SK-N-SH (cell line): ENCODE data around the gene NEURL2. TPM values are rescaled to one million over a fixed set of nuclear protein-coding genes. Genes with fewer than 3 reads are reported as not detected.
A peak's percentile ranks its signal among the peaks of the same experiment; 100 is the strongest.

ENCODE experiments used
- CTCF ChIA-PET: fragments of 300-600, 350-600 bp; formaldehyde crosslinking; extraction: SDS; loops from one replicate; lab custom pipeline; 2021; lab: Yijun Ruan, JAX
- POLR2A ChIA-PET: fragments of 350-600 bp; sonication (Branson Sonifier 250); formaldehyde crosslinking; extraction: SDS; loops from one replicate; lab custom pipeline; 2020; ENCODE audit warnings: antibody characterized with exemption, inconsistent platforms; lab: Yijun Ruan, JAX
- DNase-seq: peaks from one replicate; pipeline ENCODE4 v3.0.0; 2012
- H2AFZ ChIP-seq: fragments of 200-600 bp; sonication (generic); 2 replicates; pipeline ENCODE4 v1.8.1; 2016; ENCODE audit warnings: antibody characterized with exemption, mild to moderate bottlenecking, low read depth
- H3F3A ChIP-seq: fragments of 200-600 bp; sonication (generic); replicated peaks from 2 replicates; pipeline ENCODE3; 2016; ENCODE audit warnings: antibody characterized with exemption, mild to moderate bottlenecking; ENCODE audit not compliant: insufficient read depth
- H3K27ac ChIP-seq, 2 experiments: fragments of 200-500 bp in 1 of 2; fragments of 200-600 bp in 1 of 2; sonication (Bioruptor generic) in 1 of 2; sonication (generic), shearing (Covaris generic) in 1 of 2; 2 replicates each; pipeline versions ENCODE4 v1.5.1 to v1.6.1; 2014 to 2016; ENCODE audit warnings: low read depth in 2 of 2, inconsistent platforms in 1 of 2, low read length in 1 of 2, mild to moderate bottlenecking in 1 of 2, mixed read lengths in 1 of 2
- H3K27me3 ChIP-seq: fragments of 200-600 bp; sonication (generic), shearing (Covaris generic); 2 replicates; pipeline ENCODE4 v1.6.1; 2016; ENCODE audit warnings: mixed run types; ENCODE audit not compliant: insufficient read depth
- H3K36me3 ChIP-seq, 2 experiments: fragments of 200-500 bp in 1 of 2; fragments of 200-600 bp in 1 of 2; sonication (Bioruptor generic) in 1 of 2; sonication (generic) in 1 of 2; replicated peaks in 1 of 2; 2 replicates each; pipeline versions ENCODE3 to v1.5.1; 2014 to 2016; ENCODE audit warnings: low read length in 1 of 2, mild to moderate bottlenecking in 1 of 2; ENCODE audit not compliant: insufficient read depth in 2 of 2, control insufficient read depth in 1 of 2
- H3K4me1 ChIP-seq, 2 experiments: fragments of 200-500 bp in 1 of 2; fragments of 200-600 bp in 1 of 2; sonication (Bioruptor generic) in 1 of 2; sonication (generic), shearing (Covaris generic) in 1 of 2; 2 replicates each; pipeline versions ENCODE4 v1.5.1 to v1.6.1; 2014 to 2016; ENCODE audit warnings: low read depth in 1 of 2, low read length in 1 of 2, mixed run types in 1 of 2; ENCODE audit not compliant: insufficient read depth in 2 of 2, control insufficient read depth in 1 of 2
- H3K4me2 ChIP-seq: fragments of 200-600 bp; sonication (generic), shearing (Covaris generic); 2 replicates; pipeline ENCODE4 v1.6.1; 2017; ENCODE audit warnings: mixed run types
- H3K4me3 ChIP-seq, 2 experiments: fragments of 200-500 bp in 1 of 2; fragments of 200-600 bp in 1 of 2; sonication (Bioruptor generic) in 1 of 2; sonication (generic), shearing (Covaris generic) in 1 of 2; 2 replicates each; pipeline versions ENCODE4 v1.5.1 to v1.8.1; 2014 to 2016; ENCODE audit warnings: low read depth in 2 of 2, inconsistent platforms in 1 of 2, low read length in 1 of 2, mild to moderate bottlenecking in 1 of 2, mixed read lengths in 1 of 2, moderate library complexity in 1 of 2
- H3K79me2 ChIP-seq: fragments of 200-600 bp; sonication (generic); 2 replicates; pipeline ENCODE4 v1.8.1; 2017; ENCODE audit warnings: mild to moderate bottlenecking; ENCODE audit not compliant: insufficient read depth
- H3K9ac ChIP-seq: fragments of 200-600 bp; sonication (generic); 2 replicates; pipeline ENCODE4 v1.6.1; 2017; ENCODE audit warnings: mixed run types
- H3K9me2 ChIP-seq: fragments of 200-600 bp; sonication (generic); 2 replicates; pipeline ENCODE4 v1.6.1; 2017; ENCODE audit warnings: mixed run types
- H3K9me3 ChIP-seq: fragments of 200-600 bp; sonication (generic); 2 replicates; pipeline ENCODE4 v1.6.1; 2017; ENCODE audit warnings: mixed run types, mild to moderate bottlenecking, moderate library complexity
- H4K20me1 ChIP-seq: fragments of 200-600 bp; sonication (generic); 2 replicates; pipeline ENCODE4 v1.6.1; 2017; ENCODE audit warnings: mild to moderate bottlenecking, mixed run types; ENCODE audit not compliant: insufficient read depth
- CHD2 ChIP-seq: fragments of 150-350 bp; IDR thresholded peaks from 2 replicates; pipeline ENCODE4 v1.6.1; 2018; ENCODE audit warnings: low read length; ENCODE audit not compliant: partially characterized antibody
- ELF1 ChIP-seq: IDR thresholded peaks from 2 replicates; pipeline ENCODE4 v1.4.0; 2012
- EZH2phosphoT487 ChIP-seq: fragments of 200-600 bp; sonication (generic); IDR thresholded peaks from 2 replicates; pipeline ENCODE4 v1.6.1; 2017; ENCODE audit warnings: low read depth, mixed run types, mild to moderate bottlenecking, antibody characterized with exemption, moderate library complexity, borderline replicate concordance
- FOSL2 ChIP-seq: IDR thresholded peaks from 2 replicates; pipeline ENCODE4 v1.4.0; 2012; ENCODE audit warnings: low read depth, mild to moderate bottlenecking, moderate library complexity, borderline replicate concordance
- FOXJ3 ChIP-seq: sonication (generic); formaldehyde crosslinking; IDR thresholded peaks from 2 replicates; pipeline ENCODE4 v1.5.1; 2020; ENCODE audit warnings: mild to moderate bottlenecking, missing genetic modification reagents
- GATA2 ChIP-seq: sonication (generic); formaldehyde crosslinking; IDR thresholded peaks from 2 replicates; pipeline ENCODE4 v1.5.0; 2020; ENCODE audit warnings: mild to moderate bottlenecking, missing genetic modification reagents
- JUND ChIP-seq: IDR thresholded peaks from 2 replicates; pipeline ENCODE4 v1.4.0; 2012
- MEF2A ChIP-seq: IDR thresholded peaks from 2 replicates; pipeline ENCODE4 v1.4.0; 2012; ENCODE audit warnings: low read depth, borderline replicate concordance
- MXI1 ChIP-seq: IDR thresholded peaks from 2 replicates; pipeline ENCODE4 v1.6.1; 2012; ENCODE audit warnings: mild to moderate bottlenecking, low read depth, low read length, improper control_type of control experiment
- NRF1 ChIP-seq: IDR thresholded peaks from 2 replicates; pipeline ENCODE4 v1.6.1; 2012; ENCODE audit warnings: low read depth, mild to moderate bottlenecking, low read length
- RAD21 ChIP-seq: IDR thresholded peaks from 2 replicates; pipeline ENCODE4 v1.6.1; 2012; ENCODE audit warnings: mild to moderate bottlenecking, low read length
- RCOR1 ChIP-seq: fragments of 150-350 bp; IDR thresholded peaks from 2 replicates; pipeline ENCODE4 v1.6.1; 2017; ENCODE audit warnings: antibody characterized with exemption, low read length
- REST ChIP-seq: IDR thresholded peaks from 2 replicates; pipeline ENCODE4 v1.6.1; 2012; ENCODE audit warnings: mild to moderate bottlenecking, low read depth, low read length, moderate library complexity
- SIN3A ChIP-seq: IDR thresholded peaks from 2 replicates; pipeline ENCODE4 v1.6.1; 2012; ENCODE audit warnings: low read depth, mild to moderate bottlenecking, low read length, moderate library complexity, borderline replicate concordance
- USF1 ChIP-seq: IDR thresholded peaks from 2 replicates; pipeline ENCODE4 v1.4.0; 2012; ENCODE audit warnings: low read depth, borderline replicate concordance
- YY1 ChIP-seq: IDR thresholded peaks from 2 replicates; pipeline ENCODE4 v1.4.0; 2012; ENCODE audit warnings: low read depth, mild to moderate bottlenecking
- ZBTB33 ChIP-seq: IDR thresholded peaks from 2 replicates; pipeline ENCODE4 v1.4.0; 2012; ENCODE audit warnings: low read depth, borderline replicate concordance
- WGBS: methylation state at CpG from one replicate; pipeline ENCODE4 v1.1.6; 2017; ENCODE audit warnings: low lambda C conversion rate; 5-methylcytosine and 5-hydroxymethylcytosine counted together
- polyA plus RNA-seq, 3 experiments: library from polyadenylated mRNA; depleted of rRNA; stranded (reverse); fragments of >200 nt; gene quantifications; 2 replicates each; pipeline ENCODE4 v1.2.3, GENCODE V29; 2012

The NEURL2 gene
- polyA plus RNA-seq, 1 of the 3 experiments (the other 2 are of a cell fraction): 3.5 TPM

GRCh38 chr20:45892828-45893500 is 2.0 kb upstream of the NEURL2 start:
- Histone ChIP-seq H3K27ac (no peak overlapping the region), H3K27me3 (no peaks in the 10 kb centered on the region), H2AFZ (no peak overlapping the region), H3F3A (peaks cover 10% of the 10 kb centered on the region), H3K4me3 (no peak overlapping the region), H3K9me3 (no peaks in the 10 kb centered on the region), H3K4me2 (peak overlapping the region; percentile 94; the same call in 1 of the 2 replicates), H3K9ac (no peak overlapping the region), H3K36me3 (peaks cover 15 to 33% of the 10 kb centered on the region in 2 experiments), H3K4me1 (peaks cover 0 to 9% of the 10 kb centered on the region in 2 experiments; a peak in 2 of 4 replicates), H4K20me1 (no peaks in the 10 kb centered on the region), H3K79me2 (peaks cover 14% of the 10 kb centered on the region), H3K9me2 (no peaks in the 10 kb centered on the region)
- CTCF ChIA-PET: interaction anchor here (0.8 to 4.5 kb wide), 7 partner anchors 8 to 77 kb away, joined by 3 to 41 read pairs (median 6); partner anchors contain the start of gene ZSWIM1
- no peak for DNase-seq
- no peak for TF ChIP-seq MXI1
- TF ChIP-seq NRF1: no peak
- TF ChIP-seq GATA2 (CRISPR knock-in tag): no peak
- no peak for TF ChIP-seq JUND
- TF ChIP-seq RCOR1: no peak
- TF ChIP-seq REST: no peak
- no peak for TF ChIP-seq MEF2A
- TF ChIP-seq USF1: no peak
- TF ChIP-seq ELF1: no peak
- TF ChIP-seq RAD21: no peak
- TF ChIP-seq EZH2phosphoT487: no peak
- no peak for TF ChIP-seq FOXJ3 (CRISPR knock-in tag)
- no peak for TF ChIP-seq ZBTB33
- TF ChIP-seq SIN3A: no peak
- no peak for TF ChIP-seq CHD2
- TF ChIP-seq YY1: no peak
- no peak for TF ChIP-seq FOSL2
- 73% methylated on average over 4 of the region's 4 CpGs for WGBS
- POLR2A ChIA-PET: interaction anchor here (1.5 kb wide), 1 partner anchor 78 kb away, joined by 3 read pairs; no protein-coding TSS in a partner anchor
